Omental fat pad (tissue), 4 donors: Measurements from ENCODE around the gene SSRP1. TPM values are rescaled to one million over a fixed set of nuclear protein-coding genes. Genes with fewer than 3 reads are reported as not detected.

Experiments
- ATAC-seq: fragments of 150-250 bp; one replicate; pipeline ENCODE4 v1.9.1; 2016; ENCODE audit warnings: mild to moderate bottlenecking, moderate library complexity; ENCODE audit not compliant: low FRiP score
- DNase-seq: peaks from one replicate; pipeline ENCODE4 v3.0.0-alpha.2; 2019; ENCODE audit warnings: low spot score
- CTCF ChIP-seq, 3 donors: fragments of 450-650 bp; IDR thresholded peaks; one replicate each; pipeline ENCODE4 v1.5.1; 2016 to 2017; ENCODE audit warnings: antibody characterized with exemption in 3 of 3, mild to moderate bottlenecking in 3 of 3, moderate library complexity in 2 of 3
- total RNA-seq, 4 donors: library from RNA; depleted of rRNA; stranded (reverse); fragments of >200 nt; gene quantifications; one replicate each; pipeline ENCODE4 v1.1.0, GENCODE V29; 2016

Gene SSRP1
- total RNA-seq, 4 donors from 2014 or later, result 53.5 to 81.8 (median 61.2) TPM

GRCh38 chr11:57306161-57306876, 29.4 kb downstream of the SSRP1 start:
- ATAC-seq (no peak), DNase-seq (no peak)
- TF ChIP-seq CTCF (IDR thresholded peaks at IDR 0.05), result no peak

DNA sequence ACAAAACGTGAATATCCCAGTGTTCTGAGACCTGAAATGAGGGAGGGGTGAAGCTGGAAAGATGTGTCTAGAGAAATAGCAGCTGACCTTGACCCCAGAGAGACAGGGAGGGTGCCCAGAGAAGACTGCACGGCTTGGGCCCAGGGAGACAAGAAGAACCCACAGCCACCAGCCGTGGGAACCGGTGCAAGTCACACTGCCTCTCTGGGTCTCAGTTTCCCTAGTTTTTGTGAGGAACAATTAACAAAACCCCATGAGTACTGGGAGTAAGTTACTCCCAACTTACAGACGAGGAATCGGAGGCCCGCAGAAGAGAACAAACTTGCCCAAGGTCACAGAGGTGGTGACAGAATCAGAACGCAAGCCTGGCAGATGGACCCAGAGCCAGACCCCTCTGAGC, 30.2 kb downstream of the SSRP1 start:
- TF ChIP-seq CTCF (IDR thresholded peaks at IDR 0.05), result no peak
- no peak for DNase-seq
- ATAC-seq, result no peak

GRCh38 chr11:57303990-57304579, 31.6 kb downstream of the SSRP1 start:
- peak; percentile 48 for ATAC-seq
- DNase-seq, result no peak
- TF ChIP-seq CTCF (IDR thresholded peaks at IDR 0.05), result no peak

- no peak for DNase-seq
- ATAC-seq, result no peak
- TF ChIP-seq CTCF (IDR thresholded peaks at IDR 0.05), result no peak
Measured at GRCh38 chr11:57303280-57303989, 32.3 kb downstream of the SSRP1 start.

DNA sequence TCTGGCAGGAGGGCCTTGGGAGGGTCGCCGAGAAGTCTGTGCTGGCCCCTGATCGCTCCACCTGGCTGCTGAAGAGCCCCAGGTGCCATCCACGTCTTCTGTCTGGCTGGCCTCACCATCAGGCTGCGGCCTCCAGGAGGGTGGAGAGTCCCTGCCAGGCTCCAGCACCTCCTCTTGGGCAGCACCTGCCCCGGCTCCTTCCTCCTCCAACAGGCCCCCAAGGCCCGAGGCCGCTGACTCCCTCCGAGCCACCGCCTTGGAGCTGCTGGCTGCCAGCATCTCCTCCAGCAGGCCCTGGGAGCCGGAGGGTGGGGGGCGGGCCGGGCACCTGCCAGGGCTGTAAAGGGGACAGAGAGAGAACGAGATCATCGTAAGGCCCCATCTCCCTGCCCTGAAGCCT, 33.2 kb downstream of the SSRP1 start:
- ATAC-seq (no peak), DNase-seq (no peak)
- no peak for TF ChIP-seq CTCF (IDR thresholded peaks at IDR 0.05)

DNA sequence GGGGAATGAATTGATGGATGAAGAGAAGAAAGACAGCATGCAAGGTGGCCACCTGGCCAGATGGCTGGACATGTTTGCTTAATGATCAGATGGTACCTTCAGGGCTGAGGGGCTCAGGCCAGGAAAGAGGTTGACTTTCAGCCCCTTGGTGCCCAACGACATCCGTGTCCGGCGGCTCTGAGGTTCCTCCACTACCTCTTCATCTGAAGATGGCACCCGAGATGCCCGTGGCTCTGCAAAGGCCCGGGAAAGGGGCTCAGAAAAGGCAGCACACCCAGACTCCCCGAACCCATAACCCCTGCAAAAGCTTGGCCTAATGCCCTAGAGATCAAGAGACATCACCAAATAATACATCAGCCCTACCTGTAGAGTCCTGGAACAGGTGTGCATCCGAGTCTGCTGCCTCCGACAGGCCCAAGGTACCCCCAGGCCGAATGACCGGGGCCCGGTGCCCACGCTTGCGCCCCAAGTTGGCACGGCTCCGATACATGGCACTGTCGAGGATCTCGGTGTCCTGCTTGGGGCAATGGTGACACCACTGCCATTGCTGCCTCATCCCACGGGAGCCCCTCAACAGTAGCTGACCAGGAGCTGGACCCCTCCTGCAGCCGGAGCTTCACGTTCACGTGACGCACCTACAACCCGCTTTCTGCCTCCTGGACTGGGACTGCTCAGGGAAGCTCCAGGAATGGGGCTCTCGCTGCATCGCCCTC, 33.8 kb downstream of the SSRP1 start:
- ATAC-seq, result no peak

More for the DNA sequence above, 33.8 kb downstream of the SSRP1 start:
- TF ChIP-seq CTCF (IDR thresholded peaks at IDR 0.05), result no peak
- no peak for DNase-seq
